GF-D8 (cell line): Measurements from ENCODE around the gene CXCL14.
"Not testable (repeated sequence)": the region's sequence is repeated elsewhere in the genome, so short reads cannot be mapped to it uniquely, and the experiment has no call there.

Source experiments
- DNase-seq: peaks from one replicate; lab custom pipeline; 2025; lab: John Stamatoyannopoulos, UW

The CXCL14 gene

DNA sequence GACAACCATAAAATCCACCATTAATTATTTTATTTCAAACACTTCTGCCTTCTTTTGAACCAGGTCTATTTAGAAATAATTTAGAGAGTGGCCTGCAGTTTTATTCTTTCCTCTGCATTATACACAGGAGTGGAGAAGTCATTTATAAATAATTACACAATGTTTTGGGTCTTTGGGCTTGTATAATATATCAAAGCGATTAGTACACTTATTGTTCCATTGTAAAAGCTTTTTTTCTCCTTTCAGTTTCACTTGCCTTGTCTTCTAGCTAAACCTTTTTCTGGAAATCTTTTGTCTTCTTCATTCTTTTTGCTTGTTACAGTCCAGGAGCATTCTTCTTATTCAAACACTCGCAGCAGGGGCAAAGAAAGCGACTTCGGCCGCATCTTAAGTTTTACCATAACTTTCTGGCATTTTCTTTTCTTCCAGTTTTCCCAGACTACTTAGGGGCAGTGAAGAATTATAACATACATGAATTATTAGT is 35.7 kb downstream of the CXCL14 start:
- no peak for DNase-seq

DNA sequence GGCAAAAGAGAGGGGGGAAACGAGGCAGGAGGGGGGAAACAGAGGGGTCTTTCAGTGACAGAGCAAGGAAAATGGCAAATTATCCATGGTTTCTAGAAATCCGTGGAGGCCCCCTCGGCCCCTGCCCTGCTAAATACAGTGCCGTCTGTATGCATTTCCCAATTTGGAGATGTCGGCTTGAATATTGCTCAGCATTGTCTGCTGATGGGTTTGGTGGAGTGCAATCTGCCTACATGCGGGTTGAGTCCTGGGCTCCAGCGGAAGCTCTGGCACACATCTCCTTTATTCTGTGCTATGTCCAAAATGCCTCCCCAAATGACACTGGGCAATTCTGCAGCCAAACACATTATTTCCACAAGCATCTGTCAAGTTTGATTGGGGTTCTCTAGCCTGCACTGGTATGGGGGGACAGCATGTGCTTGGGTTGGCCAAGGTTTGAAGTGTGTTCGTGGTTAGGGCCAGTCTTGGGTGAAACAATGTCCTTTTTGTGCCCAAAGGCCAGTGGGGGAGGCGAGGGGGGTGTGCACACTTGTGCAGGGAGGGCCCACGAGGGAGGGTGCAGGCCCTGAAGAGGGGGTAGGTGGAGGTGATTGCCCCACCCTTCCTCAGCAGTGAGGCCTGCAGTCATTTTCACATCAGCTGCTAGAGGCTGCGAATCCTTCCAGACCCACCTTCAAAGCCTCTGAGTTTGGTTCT is 36.8 kb downstream of the CXCL14 start:
- DNase-seq: no peak

DNA sequence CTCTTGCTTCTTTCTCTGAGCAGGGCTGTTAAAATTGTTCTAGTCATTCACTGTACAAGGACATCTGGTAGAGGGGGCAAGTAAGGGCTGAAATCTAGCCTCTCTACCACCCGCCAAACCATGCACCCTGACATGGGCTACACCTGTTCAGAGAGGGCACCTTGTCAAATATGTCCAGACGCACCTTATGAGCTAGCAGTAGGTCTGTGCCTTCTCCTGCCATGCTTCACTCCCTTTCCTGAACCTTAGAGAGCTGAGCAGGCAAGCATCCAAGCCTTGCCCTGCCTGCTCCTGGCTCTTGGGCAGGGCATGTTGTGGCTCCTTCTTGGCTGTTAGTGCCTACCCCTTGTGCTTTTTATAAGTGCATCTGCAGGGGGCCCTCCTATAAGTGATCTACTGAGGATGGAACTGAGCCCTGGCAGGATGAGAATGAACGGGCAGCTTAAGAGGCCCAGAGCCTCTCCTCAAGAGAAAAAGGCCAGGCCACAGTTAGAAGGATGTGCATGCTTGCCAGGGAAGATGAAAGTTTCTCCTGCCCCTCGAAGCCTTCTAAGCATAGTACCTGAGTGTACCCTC is 39.3 kb downstream of the CXCL14 start:
- DNase-seq: no peak

DNA sequence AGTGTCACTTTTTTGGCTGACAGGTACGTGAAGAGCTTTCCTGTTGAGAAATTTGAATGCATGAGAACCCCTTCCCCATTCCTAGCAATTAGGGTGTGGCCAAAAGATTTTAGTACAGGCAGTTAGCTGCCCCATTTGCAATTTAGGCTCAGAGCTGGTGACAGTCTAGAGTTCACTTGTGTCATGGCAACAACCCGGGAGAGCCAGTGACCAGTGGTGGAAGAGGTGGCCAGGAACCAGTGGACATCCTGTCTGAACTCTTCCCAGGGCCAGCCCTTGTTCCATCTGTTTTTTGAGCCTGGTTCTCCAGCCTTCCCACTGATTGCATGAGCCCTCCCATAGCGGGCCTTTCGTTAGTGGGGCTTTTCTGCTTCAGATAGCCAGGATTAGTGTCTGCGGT is 40.5 kb downstream of the CXCL14 start:
- no peak for DNase-seq

DNA sequence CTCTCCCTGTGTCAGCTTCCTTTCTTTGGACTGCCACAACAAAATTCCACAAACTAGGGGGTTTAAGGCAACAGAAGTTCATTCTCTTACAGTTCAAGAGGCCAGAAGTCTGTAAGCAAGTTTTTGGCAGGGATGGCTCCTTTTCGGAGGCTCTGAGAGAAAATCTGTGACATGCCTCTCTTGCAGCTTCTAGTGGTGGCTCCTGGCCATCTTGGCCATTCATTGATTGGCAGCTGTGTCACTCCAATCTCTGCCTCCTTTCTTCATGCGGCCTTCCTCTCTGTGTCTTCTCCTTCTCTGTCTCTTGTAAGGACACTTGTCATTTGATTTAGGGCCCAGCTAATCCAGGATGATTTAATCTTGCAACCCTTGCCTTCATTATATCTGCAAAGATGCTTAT is 41.0 kb downstream of the CXCL14 start:
- DNase-seq: no peak

DNA sequence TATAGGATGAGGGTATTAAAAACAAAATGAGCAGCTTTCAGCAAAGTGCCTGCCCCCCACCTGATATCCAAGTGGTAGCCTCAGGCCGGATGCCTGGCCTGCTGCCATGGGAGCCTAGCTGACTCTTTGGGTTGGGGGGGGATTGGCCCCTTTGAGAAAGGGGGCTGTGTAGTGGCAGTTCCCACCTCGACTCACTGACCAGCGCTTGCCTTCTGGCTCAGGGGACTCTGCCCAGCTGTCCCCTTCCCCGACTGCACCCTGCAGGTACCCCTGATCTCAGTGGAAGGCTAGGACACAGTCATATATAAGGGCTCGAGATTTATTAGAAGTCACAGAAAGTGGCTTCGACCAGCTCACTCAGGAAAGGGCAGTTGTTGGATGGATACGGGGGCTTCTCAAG is 41.5 kb downstream of the CXCL14 start:
- DNase-seq: no peak

DNA sequence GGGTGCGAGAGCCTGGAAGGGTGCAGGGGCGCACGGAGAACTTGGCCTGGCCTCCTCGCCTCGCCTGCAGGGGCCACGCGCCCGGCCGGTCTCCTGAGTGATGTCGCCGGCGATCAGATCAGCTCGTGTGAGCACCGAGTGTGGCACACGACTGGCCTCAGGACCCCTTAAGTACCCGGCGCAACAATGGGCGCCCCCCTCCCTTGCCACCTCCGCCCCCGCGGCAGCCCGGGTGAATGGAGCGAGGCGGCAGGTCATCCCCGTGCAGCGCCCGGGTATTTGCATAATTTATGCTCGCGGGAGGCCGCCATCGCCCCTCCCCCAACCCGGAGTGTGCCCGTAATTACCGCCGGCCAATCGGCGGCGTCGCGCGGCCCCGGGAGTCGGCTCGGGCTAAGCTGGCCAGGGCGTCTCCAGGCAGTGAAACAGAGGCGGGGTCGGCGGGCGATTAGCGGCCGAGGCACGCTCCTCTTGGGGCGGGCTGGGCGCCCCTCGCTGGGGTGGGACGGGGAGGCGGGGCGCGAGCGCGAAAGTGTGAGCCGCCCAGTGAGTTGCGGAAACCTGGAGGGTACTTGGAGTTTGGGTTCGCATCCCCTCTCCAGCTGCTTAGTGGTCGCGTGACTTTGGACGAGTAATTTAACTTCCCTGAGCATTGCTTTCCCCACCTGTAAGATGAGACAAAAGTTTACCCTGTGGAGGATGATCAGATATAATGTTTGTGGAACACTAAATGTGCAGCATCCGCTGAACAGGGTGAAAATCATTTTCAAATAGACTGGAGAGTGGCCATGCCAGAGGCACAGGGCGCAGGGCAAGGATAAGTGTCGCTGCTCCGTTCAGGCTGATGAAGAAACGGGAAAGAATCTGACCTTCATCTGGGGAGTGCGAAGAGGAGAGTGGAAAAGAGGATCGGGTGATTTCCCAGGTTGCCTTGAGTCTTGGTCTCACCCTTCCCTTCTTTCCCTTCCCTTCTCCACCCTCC is 42.7 kb downstream of the CXCL14 start, which contains the start of gene NEUROG1:
Gene NEUROG1, minus strand, starts transcription at position 145 of the 982 bp plus-strand sequence. CDS start 274 bp downstream, outside the sequence.
- no peak for DNase-seq

DNA sequence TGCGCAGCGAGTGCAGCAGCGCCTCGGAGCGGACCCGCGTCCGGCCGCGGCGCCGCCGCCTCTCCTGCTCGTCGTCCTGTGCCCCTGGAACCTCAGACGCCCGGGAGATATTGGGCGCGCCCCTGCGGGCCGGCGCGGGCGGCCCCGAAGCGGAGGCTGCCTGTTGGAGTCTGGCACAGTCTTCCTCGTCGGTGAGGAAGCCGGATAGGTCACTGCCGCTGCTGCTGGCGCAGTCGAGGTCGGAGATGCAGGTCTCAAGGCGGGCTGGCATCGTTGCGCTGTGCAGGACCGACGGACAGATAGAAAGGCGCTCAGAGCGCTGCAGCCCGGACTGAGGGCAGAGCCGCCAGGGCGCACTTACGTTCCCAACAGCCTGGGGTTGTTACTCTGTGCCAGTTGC is 43.4 kb downstream of the CXCL14 start:
- no peak for DNase-seq

DNA sequence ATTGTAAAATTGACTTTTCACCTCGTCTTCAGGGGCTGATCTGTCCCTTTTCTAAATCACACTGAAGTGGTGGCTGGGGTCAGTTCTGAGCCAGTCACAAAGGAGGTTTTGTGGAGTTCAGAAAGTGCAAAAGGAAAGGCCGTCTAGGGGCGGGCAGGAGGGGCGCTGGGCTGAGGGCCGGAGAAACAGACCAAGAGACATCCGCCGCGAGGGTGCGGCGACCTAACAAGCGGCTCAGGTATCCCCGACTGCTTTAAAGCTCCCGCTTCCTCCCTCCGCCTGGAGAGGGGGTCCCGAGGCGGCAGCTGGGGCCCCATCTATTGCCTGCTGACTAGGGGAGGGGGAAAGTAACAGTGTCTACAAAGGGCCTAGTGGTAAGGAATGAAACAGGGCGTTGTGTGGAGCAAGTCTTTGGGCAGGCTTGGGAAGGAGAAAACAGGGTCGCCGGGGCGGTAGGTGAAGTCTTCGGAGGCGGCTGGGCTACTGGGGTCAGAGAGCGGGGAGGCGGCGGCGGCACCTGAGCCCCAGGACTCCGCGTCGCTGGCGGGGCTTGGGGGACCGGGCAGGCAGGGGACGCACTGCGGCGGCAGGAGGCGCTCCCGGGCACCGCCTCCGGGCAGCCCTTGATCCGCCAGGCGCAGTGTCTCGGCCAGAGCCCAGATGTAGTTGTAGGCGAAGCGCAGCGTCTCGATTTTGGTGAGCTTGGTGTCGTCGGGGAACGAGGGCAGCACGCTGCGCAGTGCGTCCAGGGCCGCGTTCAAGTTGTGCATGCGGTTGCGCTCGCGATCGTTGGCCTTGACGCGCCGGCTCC is 44.0 kb downstream of the CXCL14 start:
- DNase-seq: no peak

DNA sequence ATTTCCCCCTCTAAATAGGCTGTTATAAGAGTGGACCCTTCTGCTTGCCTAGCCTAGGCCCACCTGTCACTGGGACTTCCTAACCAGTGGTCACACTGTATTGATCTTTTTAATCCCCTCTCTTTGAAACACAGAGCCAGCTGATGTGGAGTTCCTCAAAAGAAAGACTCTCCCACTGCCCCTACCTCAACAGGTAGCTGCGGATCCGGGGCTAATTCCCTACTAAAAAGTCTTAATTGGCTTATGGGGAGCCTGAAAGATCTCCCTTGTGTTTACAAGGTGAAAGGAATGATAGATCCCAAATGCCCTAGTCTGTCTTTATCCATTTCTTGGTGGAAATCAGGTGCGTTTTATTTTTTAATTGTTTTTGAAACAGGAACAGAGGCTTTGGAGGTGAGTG is 45.0 kb downstream of the CXCL14 start:
- no peak for DNase-seq

DNA sequence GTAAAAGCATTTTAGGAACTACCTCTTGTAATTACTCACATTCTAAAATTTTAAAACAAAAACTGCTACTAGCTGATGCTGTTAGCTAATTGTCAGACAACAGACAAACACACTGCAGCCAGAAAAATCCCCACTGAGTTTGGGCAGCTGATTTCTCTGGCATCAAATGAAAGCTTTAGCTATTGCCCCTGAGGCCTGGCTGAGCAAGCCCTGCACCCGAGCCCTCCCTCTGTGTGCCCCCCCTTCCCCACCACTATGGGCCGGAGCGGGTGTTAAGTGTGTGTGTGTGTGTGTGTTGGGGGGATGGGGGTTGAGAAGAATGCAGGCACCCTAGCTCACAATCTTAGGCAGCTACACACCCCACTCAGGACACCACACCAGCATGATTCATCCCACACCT is 45.5 kb downstream of the CXCL14 start:
- no peak for DNase-seq

DNA sequence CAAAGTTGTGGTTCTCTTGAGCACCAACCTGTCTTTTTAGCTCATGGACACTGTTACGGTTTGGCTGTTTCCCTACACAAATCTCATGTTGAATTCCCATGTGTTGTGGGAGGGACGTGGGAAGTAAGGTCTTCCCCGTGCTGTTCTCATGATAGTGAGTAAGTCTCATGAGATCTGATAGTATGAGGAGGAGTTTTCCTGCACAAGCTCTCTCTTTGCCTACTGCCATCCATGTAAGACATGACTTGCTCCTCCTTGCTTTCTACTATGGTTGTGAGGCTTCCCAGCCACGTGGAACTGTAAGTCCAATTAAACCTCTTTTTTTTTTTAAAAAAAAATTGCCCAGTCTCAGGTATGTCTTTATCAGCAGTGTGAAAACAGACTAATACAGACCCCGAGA is 49.2 kb downstream of the CXCL14 start:
- not testable (repeated sequence) for DNase-seq

DNA sequence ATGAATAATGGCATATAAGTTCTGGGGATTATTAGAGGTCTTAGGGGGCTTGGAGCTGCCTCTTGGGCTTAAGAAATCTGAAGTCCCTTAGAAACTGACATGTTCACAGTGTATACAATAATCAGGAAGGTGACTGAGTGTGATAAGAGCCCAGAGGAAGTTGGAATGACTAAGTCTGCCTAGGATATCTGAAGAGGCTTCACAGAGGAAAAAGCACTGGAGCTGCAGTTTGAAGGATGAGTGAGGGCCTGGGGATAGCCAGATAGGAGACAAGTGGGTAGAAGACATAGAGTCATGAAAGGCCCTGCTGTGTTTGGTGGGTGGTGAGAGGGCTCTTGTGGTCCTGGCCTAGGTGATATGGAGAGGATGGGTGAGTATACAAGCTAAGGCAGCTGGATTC is 51.9 kb downstream of the CXCL14 start:
- no peak for DNase-seq

DNA sequence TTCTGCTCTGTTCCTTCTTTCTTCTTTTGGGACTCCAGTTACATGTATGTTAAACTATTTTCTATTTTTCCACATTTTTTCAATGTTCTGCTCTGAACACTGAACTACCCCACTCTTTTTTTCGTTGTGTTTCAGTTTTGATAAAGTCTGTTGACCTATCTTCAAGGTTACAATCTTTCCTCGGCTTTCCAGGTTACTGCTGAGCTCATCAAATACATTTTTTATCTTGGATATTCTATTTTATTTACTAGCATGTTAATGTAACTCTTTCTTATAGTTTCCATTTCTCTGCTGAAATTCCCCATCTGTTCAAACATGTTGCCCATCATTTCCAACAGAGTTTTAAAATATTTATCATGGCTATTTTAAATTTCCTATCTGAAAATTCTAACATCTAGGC is 56.8 kb downstream of the CXCL14 start:
- DNase-seq: no peak
